Pancreas (tissue), 10 donors: ENCODE results near the gene COPS3. TPM values are rescaled to one million over a fixed set of nuclear protein-coding genes. Genes with fewer than 3 reads are reported as not detected.

Experiments used
- ATAC-seq, 4 donors: fragments of 200-7000 bp; cut with Tn5 transposase; one replicate each; pipeline versions ENCODE4 v1.8.0 to v1.9.1; 2020; ENCODE audit warnings: mild to moderate bottlenecking in 4 of 4, moderate library complexity in 4 of 4
- DNase-seq, 6 donors: peaks; one replicate each; pipeline ENCODE4 v3.0.0-alpha.2; 2020
- FAIRE-seq: peaks from 2 replicates; lab custom pipeline; 2012; peaks lifted over from hg19 to GRCh38; lab: Jason Lieb, UNC
- H3K27ac ChIP-seq, 4 donors: fragments of 200-600 bp; sonication (generic); 1 replicate in 3 of 4; 2 replicates in 1 of 4; pipeline versions ENCODE4 v1.5.0 to v1.8.0; 2020
- H3K27me3 ChIP-seq, 4 donors: fragments of 200-600 bp; one replicate each; pipeline ENCODE4 v1.8.0; 2021
- H3K36me3 ChIP-seq, 3 donors: fragments of 200-600 bp; sonication (generic) in 1 of 3; one replicate each; pipeline versions ENCODE4 v1.5.0 to v1.8.0; 2020 to 2021
- H3K4me1 ChIP-seq, 3 donors: fragments of 200-600 bp; one replicate each; pipeline ENCODE4 v1.8.0; 2021
- H3K4me3 ChIP-seq, 4 donors: fragments of 200-600 bp; sonication (generic) in 2 of 4; one replicate each; pipeline versions ENCODE4 v1.5.0 to v1.8.0; 2020 to 2021
- H3K9me3 ChIP-seq, 4 donors: fragments of 200-600 bp; one replicate each; pipeline ENCODE4 v1.8.0; 2021
- CTCF ChIP-seq, 4 donors: fragments of 200-600 bp; sonication (generic) in 3 of 4; IDR thresholded peaks; one replicate each; pipeline versions ENCODE4 v1.5.0 to v1.8.0; 2021; ENCODE audit warnings: antibody characterized with exemption in 4 of 4
- WGBS, 2 donors: extraction: QIAGEN DNeasy Blood & Tissue Kit; methylation state at CpG; one replicate each; pipeline ENCODE4 v1.1.7; 2013; 5-methylcytosine and 5-hydroxymethylcytosine counted together
- intact Hi-C, 3 donors: fragments of 100-400 bp; cut with DNase I; formaldehyde crosslinking; loops; one replicate each; pipeline versions ENCODE4 v1.11.1 to v1.14.2; 2022
- polyA plus RNA-seq, 2 donors: library from polyadenylated mRNA; stranded (reverse); fragments of 200-250 nt; gene quantifications; one replicate each; pipeline ENCODE4 v1.2.3, GENCODE V29; 2013
- total RNA-seq, 6 donors: library from RNA; stranded (reverse); fragmentation: NEBNext Ultra II Directional in 4 of 6; extraction: Animal tissue kit (Norgen Biotek cat#: 25700) in 4 of 6; gene quantifications; one replicate each; pipeline versions ENCODE4 v1.2.1 to v1.2.4, GENCODE V29; 2021 to 2023
- donor health status: healthy with polysubstance abuse.
- donor health status: DM: no; HTN: no; CAD: no; lungs with moderate emphysema.
- donor health status: DM: no; HTN: no; CAD: no.
- donor health status: control.
- donor health status: control.
- donor health status: Bipolar disorder and iron deficiency.
- donor health status: DM: yes; HTN: yes; CAD: no.
- donor health status: DM: no; HTN: no; CAD: no.
- donor health status: DM: no; HTN: no; CAD: no.
- donor health status: DM: yes; HTN: yes; CAD: no.

Gene COPS3
- total and polyA plus RNA-seq, 8 donors, result 17.6 to 51.1 (median 31.5) TPM

GRCh38 chr17:17217995-17218394 lies 63.1 kb downstream of the COPS3 start:
- TF ChIP-seq CTCF (IDR thresholded peaks at IDR 0.05), result no peak
- no peak for FAIRE-seq
- H3K4me3 ChIP-seq, result no peak overlapping the region
- intact Hi-C loops, result no loop called here
- peaks cover 5 to 87% (median 28%) of the 10 kb centered on the region in 3 donors for H3K36me3 ChIP-seq
- DNase-seq, result no peak
- no peaks in the 10 kb centered on the region for H3K4me1 ChIP-seq
- no peak for ATAC-seq
- no peaks in the 10 kb centered on the region for H3K9me3 ChIP-seq
- H3K27ac ChIP-seq, result no peak overlapping the region
- WGBS, 2 donors, result 91 to 94% methylated on average over 3 of the region's 3 CpGs
- no peaks in the 10 kb centered on the region for H3K27me3 ChIP-seq

- Histone ChIP-seq H3K27ac (no peak overlapping the region), H3K4me3 (no peak overlapping the region), H3K36me3 (peaks cover 5 to 81% (median 28%) of the 10 kb centered on the region in 3 donors), H3K27me3 (no peaks in the 10 kb centered on the region), H3K4me1 (no peaks in the 10 kb centered on the region), H3K9me3 (no peaks in the 10 kb centered on the region)
- DNase-seq, result peak in 1 of 6 donors; percentile 33
- no peak for FAIRE-seq
- ATAC-seq, result no peak
- intact Hi-C loops, result no loop called here
- no peak for TF ChIP-seq CTCF (IDR thresholded peaks at IDR 0.05)
- 75 to 86% methylated on average over 16 of the region's 16 CpGs for WGBS, 2 donors
These were observed 64.3 kb downstream of the COPS3 start for GRCh38 chr17:17216776-17217175.

GRCh38 chr17:17216236-17216635 lies 64.8 kb downstream of the COPS3 start:
- H3K4me3 ChIP-seq, result no peak overlapping the region
- 92% methylated on average over 17 of the region's 17 CpGs for WGBS, 2 donors
- no peak for ATAC-seq
- no peaks in the 10 kb centered on the region for H3K27me3 ChIP-seq
- no peak overlapping the region for H3K27ac ChIP-seq
- FAIRE-seq, result no peak
- peaks cover 5 to 76% (median 28%) of the 10 kb centered on the region in 3 donors for H3K36me3 ChIP-seq
- intact Hi-C loops, result no loop called here
- no peaks in the 10 kb centered on the region for H3K4me1 ChIP-seq
- peak in 1 of 6 donors; percentile 49 for DNase-seq
- TF ChIP-seq CTCF (IDR thresholded peaks at IDR 0.05), result no peak
- H3K9me3 ChIP-seq, result no peaks in the 10 kb centered on the region

GRCh38 chr17:17215575-17215974 lies 65.5 kb downstream of the COPS3 start:
- no peaks in the 10 kb centered on the region for H3K9me3 ChIP-seq
- ATAC-seq (no peak), FAIRE-seq (no peak), DNase-seq (peak in 1 of 6 donors; percentile 53)
- no peaks in the 10 kb centered on the region for H3K4me1 ChIP-seq
- 91 to 92% methylated on average over 8 of the region's 8 CpGs for WGBS, 2 donors
- TF ChIP-seq CTCF (IDR thresholded peaks at IDR 0.05), result no peak
- intact Hi-C loops, result no loop called here
- no peaks in the 10 kb centered on the region for H3K27me3 ChIP-seq
- H3K27ac ChIP-seq, result no peak overlapping the region
- H3K36me3 ChIP-seq, result peaks cover 5 to 70% (median 28%) of the 10 kb centered on the region in 3 donors
- H3K4me3 ChIP-seq, result no peak overlapping the region

- 90% methylated on average over 27 of the region's 27 CpGs for WGBS, 2 donors
- TF ChIP-seq CTCF (IDR thresholded peaks at IDR 0.05), result no peak
These were observed 66.2 kb downstream of the COPS3 start for GRCh38 chr17:17214646-17215436.

More at GRCh38 chr17:17214646-17215436, 66.2 kb downstream of the COPS3 start:
- ATAC-seq (no peak), FAIRE-seq (no peak), DNase-seq (peak in 1 of 6 donors; percentile 72)
- intact Hi-C loops, result no loop called here
- Histone ChIP-seq H3K4me1 (no peaks in the 10 kb centered on the region), H3K36me3 (peaks cover 5 to 68% (median 28%) of the 10 kb centered on the region in 3 donors), H3K27me3 (no peaks in the 10 kb centered on the region), H3K27ac (no peak overlapping the region), H3K4me3 (no peak overlapping the region), H3K9me3 (no peaks in the 10 kb centered on the region)
